Measurements from ENCODE around the gene QKI.

DNA sequence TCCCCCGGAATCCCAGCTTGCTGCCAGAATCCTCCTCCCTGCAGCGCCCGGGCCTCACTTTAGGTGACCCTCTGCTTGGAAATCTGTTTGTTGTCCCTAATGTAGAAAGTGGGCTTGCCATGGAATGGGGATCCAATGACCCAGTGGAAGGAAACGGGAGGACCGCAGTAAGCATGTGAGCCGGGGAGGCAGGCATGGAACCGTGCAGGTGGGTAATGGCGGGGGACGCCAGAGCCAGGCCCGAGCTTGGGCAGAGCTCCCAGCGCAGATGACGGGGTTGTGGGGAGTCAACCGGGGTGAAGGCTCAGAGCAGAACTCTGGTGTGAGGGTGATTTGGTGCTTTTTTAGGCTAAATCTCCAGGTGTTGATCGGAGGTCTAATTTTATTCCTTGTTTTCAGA is 188.3 kb downstream of the QKI start:
- TF ChIP-seq, protein P1, sequence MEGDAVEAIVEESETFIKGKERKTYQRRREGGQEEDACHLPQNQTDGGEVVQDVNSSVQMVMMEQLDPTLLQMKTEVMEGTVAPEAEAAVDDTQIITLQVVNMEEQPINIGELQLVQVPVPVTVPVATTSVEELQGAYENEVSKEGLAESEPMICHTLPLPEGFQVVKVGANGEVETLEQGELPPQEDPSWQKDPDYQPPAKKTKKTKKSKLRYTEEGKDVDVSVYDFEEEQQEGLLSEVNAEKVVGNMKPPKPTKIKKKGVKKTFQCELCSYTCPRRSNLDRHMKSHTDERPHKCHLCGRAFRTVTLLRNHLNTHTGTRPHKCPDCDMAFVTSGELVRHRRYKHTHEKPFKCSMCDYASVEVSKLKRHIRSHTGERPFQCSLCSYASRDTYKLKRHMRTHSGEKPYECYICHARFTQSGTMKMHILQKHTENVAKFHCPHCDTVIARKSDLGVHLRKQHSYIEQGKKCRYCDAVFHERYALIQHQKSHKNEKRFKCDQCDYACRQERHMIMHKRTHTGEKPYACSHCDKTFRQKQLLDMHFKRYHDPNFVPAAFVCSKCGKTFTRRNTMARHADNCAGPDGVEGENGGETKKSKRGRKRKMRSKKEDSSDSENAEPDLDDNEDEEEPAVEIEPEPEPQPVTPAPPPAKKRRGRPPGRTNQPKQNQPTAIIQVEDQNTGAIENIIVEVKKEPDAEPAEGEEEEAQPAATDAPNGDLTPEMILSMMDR (conservative IDR thresholded peaks at IDR 0.05; ENCODE audit: low read depth, low read length) = no peak
- TF ChIP-seq EZH2 (IDR thresholded peaks at IDR 0.05; ENCODE audit: low read length, unreplicated experiment) (no peak), EZH2phosphoT487 (IDR thresholded peaks at IDR 0.05; ENCODE audit: borderline replicate concordance, low read length) (no peak)

Measured in PC-3 (cell line).